H1 (cell line): ENCODE results near the gene RNASE4. TPM values are rescaled to one million over a fixed set of nuclear protein-coding genes. Genes with fewer than 3 reads are reported as not detected.

ENCODE experiments used
- CTCF ChIA-PET: fragments of 300-600 bp; sonication (Branson Sonifier 250); formaldehyde crosslinking; loops from one replicate; lab custom pipeline; 2021; ENCODE audit not compliant: partially characterized antibody; lab: Charles Lee
- POLR2A ChIA-PET: fragments of 300-600 bp; sonication (Branson Sonifier 250); formaldehyde crosslinking; loops from one replicate; lab custom pipeline; 2021; ENCODE audit warnings: inconsistent platforms; ENCODE audit not compliant: partially characterized antibody; lab: Charles Lee
- DNase-seq, 2 experiments: peaks; one replicate each; pipeline versions ENCODE4 v3.0.0 to v3.0.0-alpha.2; 2010 to 2022; ENCODE audit warnings: low spot score in 2 of 2, low read depth in 1 of 2, mixed read lengths in 1 of 2
- FAIRE-seq: peaks from 2 replicates; lab custom pipeline; 2011; peaks lifted over from hg19 to GRCh38; lab: Jason Lieb, UNC
- H2AFZ ChIP-seq: 2 replicates; pipeline ENCODE4 v1.8.1; 2012; ENCODE audit warnings: low read length, inconsistent platforms
- H2AK5ac ChIP-seq: 2 replicates; pipeline ENCODE4 v1.6.1; 2013; ENCODE audit warnings: low read depth, low read length
- H2BK120ac ChIP-seq: replicated peaks from 2 replicates; pipeline ENCODE3; 2013; ENCODE audit warnings: low read depth, low read length, inconsistent platforms
- H2BK12ac ChIP-seq: 2 replicates; pipeline ENCODE4 v1.6.1; 2013; ENCODE audit warnings: low read depth, low read length
- H2BK15ac ChIP-seq: 2 replicates; pipeline ENCODE4 v1.6.1; 2013; ENCODE audit warnings: low read length
- H2BK20ac ChIP-seq: 2 replicates; pipeline ENCODE4 v1.6.1; 2013; ENCODE audit warnings: low read length
- H2BK5ac ChIP-seq: 2 replicates; pipeline ENCODE4 v1.6.1; 2013; ENCODE audit warnings: low read depth, low read length
- H3K14ac ChIP-seq: 2 replicates; pipeline ENCODE4 v1.6.1; 2013; ENCODE audit warnings: inconsistent platforms; ENCODE audit not compliant: insufficient read length
- H3K18ac ChIP-seq: 2 replicates; pipeline ENCODE4 v1.6.1; 2013; ENCODE audit warnings: low read length; ENCODE audit errors: extremely low read depth
- H3K23ac ChIP-seq: 2 replicates; pipeline ENCODE4 v1.6.1; 2013; ENCODE audit warnings: inconsistent platforms; ENCODE audit not compliant: insufficient read length
- H3K23me2 ChIP-seq: 2 replicates; pipeline ENCODE4 v1.6.1; 2013; ENCODE audit warnings: low read depth, low read length
- H3K27ac ChIP-seq: 2 replicates; pipeline ENCODE4 v1.6.1; 2011; ENCODE audit warnings: low read depth, low read length, inconsistent platforms
- H3K27me3 ChIP-seq, 4 experiments: replicated peaks in 1 of 4; 1 replicate in 1 of 4; 2 replicates in 3 of 4; pipeline versions ENCODE4 v1.6.1 to v1.8.1; 2011 to 2013; ENCODE audit warnings: low read length in 3 of 4, mild to moderate bottlenecking in 3 of 4, inconsistent platforms in 2 of 4, mixed read lengths in 2 of 4, moderate library complexity in 1 of 4; ENCODE audit not compliant: control insufficient read depth in 3 of 4, insufficient read depth in 3 of 4; ENCODE audit errors: extremely low read depth in 1 of 4
- H3K36me3 ChIP-seq, 4 experiments: 2 replicates each; pipeline versions ENCODE4 v1.6.1 to v1.8.1; 2011 to 2013; ENCODE audit warnings: mild to moderate bottlenecking in 4 of 4, low read length in 3 of 4, moderate library complexity in 2 of 4, control low read depth in 1 of 4, inconsistent platforms in 1 of 4; ENCODE audit not compliant: insufficient read depth in 4 of 4, control insufficient read depth in 2 of 4
- H3K4ac ChIP-seq: replicated peaks from 2 replicates; pipeline ENCODE3; 2013; ENCODE audit warnings: low read length, low read depth, mixed read lengths, inconsistent platforms; ENCODE audit not compliant: insufficient read length
- H3K4me1 ChIP-seq, 4 experiments: replicated peaks in 1 of 4; 1 replicate in 1 of 4; 2 replicates in 3 of 4; pipeline versions ENCODE4 v1.6.1 to v1.8.1; 2011 to 2013; ENCODE audit warnings: low read length in 3 of 4, inconsistent platforms in 2 of 4, mixed read lengths in 1 of 4; ENCODE audit not compliant: insufficient read depth in 4 of 4, control insufficient read depth in 3 of 4
- H3K4me2 ChIP-seq, 2 experiments: 2 replicates each; pipeline versions ENCODE4 v1.6.1 to v1.8.1; 2011 to 2013; ENCODE audit warnings: low read depth in 2 of 2, low read length in 2 of 2, control low read depth in 1 of 2, inconsistent platforms in 1 of 2, mild to moderate bottlenecking in 1 of 2; ENCODE audit not compliant: insufficient read depth in 1 of 2
- H3K4me3 ChIP-seq, 4 experiments: fragments of 200-600, 300-600 bp in 1 of 4; sonication (generic), shearing (Covaris generic), sonication (Bioruptor Twin) in 1 of 4; 2 replicates each; pipeline versions ENCODE4 v1.5.1 to v1.8.1; 2011 to 2016; ENCODE audit warnings: low read length in 4 of 4, low read depth in 3 of 4, control low read depth in 2 of 4, inconsistent platforms in 2 of 4, mild to moderate bottlenecking in 2 of 4, mixed read lengths in 1 of 4, moderate library complexity in 1 of 4; ENCODE audit not compliant: insufficient read depth in 2 of 4; ENCODE audit errors: extremely low read depth in 1 of 4
- H3K56ac ChIP-seq: replicated peaks from 2 replicates; pipeline ENCODE3; 2013; ENCODE audit warnings: low read depth, mild to moderate bottlenecking, mixed read lengths, low read length, inconsistent platforms; ENCODE audit not compliant: insufficient read length
- H3K79me1 ChIP-seq: 2 replicates; pipeline ENCODE4 v1.6.1; 2013; ENCODE audit warnings: low read depth, low read length, control low read depth
- H3K79me2 ChIP-seq, 2 experiments: 2 replicates each; pipeline versions ENCODE4 v1.6.1 to v1.8.1; 2012 to 2013; ENCODE audit warnings: low read length in 2 of 2, mild to moderate bottlenecking in 2 of 2, inconsistent platforms in 1 of 2; ENCODE audit not compliant: insufficient read depth in 2 of 2, control insufficient read depth in 1 of 2
- H3K9ac ChIP-seq, 4 experiments: replicated peaks in 1 of 4; 1 replicate in 1 of 4; 2 replicates in 3 of 4; pipeline versions ENCODE4 v1.6.1 to v1.8.1; 2011 to 2013; ENCODE audit warnings: low read depth in 3 of 4, low read length in 3 of 4, control low read depth in 2 of 4, mild to moderate bottlenecking in 2 of 4, moderate library complexity in 2 of 4, inconsistent platforms in 1 of 4; ENCODE audit errors: extremely low read depth in 1 of 4
- H3K9me3 ChIP-seq, 2 experiments: 2 replicates each; pipeline versions ENCODE4 v1.6.1 to v1.8.1; 2012 to 2013; ENCODE audit warnings: mild to moderate bottlenecking in 2 of 2, moderate library complexity in 2 of 2, control low read depth in 1 of 2, inconsistent platforms in 1 of 2, low read depth in 1 of 2, low read length in 1 of 2, mixed read lengths in 1 of 2; ENCODE audit not compliant: insufficient read depth in 2 of 2
- H4K20me1 ChIP-seq, 2 experiments: replicated peaks in 1 of 2; 2 replicates each; pipeline versions ENCODE3 to v1.8.1; 2011 to 2013; ENCODE audit warnings: inconsistent platforms in 2 of 2, low read length in 2 of 2, mild to moderate bottlenecking in 1 of 2; ENCODE audit not compliant: insufficient read depth in 2 of 2, control insufficient read depth in 1 of 2
- H4K5ac ChIP-seq: 2 replicates; pipeline ENCODE4 v1.6.1; 2013; ENCODE audit warnings: low read length, low read depth, mixed read lengths, inconsistent platforms; ENCODE audit not compliant: insufficient read length
- H4K8ac ChIP-seq: 2 replicates; pipeline ENCODE4 v1.8.0; 2013; ENCODE audit warnings: mild to moderate bottlenecking, moderate library complexity, low read length, inconsistent platforms; ENCODE audit not compliant: insufficient read depth; ENCODE audit errors: extremely low read depth
- H4K91ac ChIP-seq: replicated peaks from 2 replicates; pipeline ENCODE3; 2013; ENCODE audit warnings: low read length, mixed read lengths, inconsistent platforms; ENCODE audit not compliant: insufficient read length
- CBX8 ChIP-seq: fragments of 300-800, 300-1000 bp; sonication (generic); IDR thresholded peaks from 2 replicates; pipeline ENCODE4 v1.7.1; 2016; ENCODE audit warnings: low read depth, low read length, borderline replicate concordance
- EP300 ChIP-seq, 2 experiments: IDR thresholded peaks; 1 replicate in 1 of 2; 2 replicates in 1 of 2; pipeline ENCODE4 v1.6.1; 2011 to 2012; ENCODE audit warnings: low read depth in 2 of 2, low read length in 2 of 2, mild to moderate bottlenecking in 2 of 2, borderline replicate concordance in 1 of 2, inconsistent platforms in 1 of 2, moderate library complexity in 1 of 2
- JUN ChIP-seq: IDR thresholded peaks from 2 replicates; pipeline ENCODE4 v1.6.1; 2011; ENCODE audit warnings: low read depth, mild to moderate bottlenecking, improper control_type of control experiment, low read length
- SP1 ChIP-seq: IDR thresholded peaks from 2 replicates; pipeline ENCODE4 v1.6.1; 2011; ENCODE audit warnings: low read depth, low read length
- SRF ChIP-seq: IDR thresholded peaks from 2 replicates; pipeline ENCODE4 v1.6.1; 2011; ENCODE audit warnings: mild to moderate bottlenecking, low read depth, low read length, moderate library complexity
- WGBS, 2 experiments: shearing (Covaris generic) in 1 of 2; methylation state at CpG; one replicate each; pipeline versions ENCODE4 v1.1.6 to v1.1.7; 2013 to 2015; ENCODE audit warnings: low lambda C conversion rate in 2 of 2, mixed read lengths in 2 of 2, inconsistent platforms in 1 of 2, low coverage in 1 of 2, missing lambda C conversion rate in 1 of 2; ENCODE audit not compliant: insufficient replicate concordance in 2 of 2, insufficient coverage in 1 of 2, insufficient read length in 1 of 2; ENCODE audit errors: extremely low coverage in 1 of 2, missing lambda C conversion rate in 1 of 2; 5-methylcytosine and 5-hydroxymethylcytosine counted together
- polyA plus RNA-seq, 7 experiments: library from polyadenylated mRNA; depleted of rRNA in 3 of 7; stranded (reverse) in 5 of 7; unstranded in 2 of 7; fragments of >200 nt in 5 of 7; fragments of 200-250 nt in 2 of 7; gene quantifications; 1 replicate in 5 of 7; 2 replicates in 1 of 7; 4 replicates in 1 of 7; pipeline versions ENCODE4 v1.2.1 to v1.2.3, GENCODE V29; 2011 to 2013; ENCODE audit warnings: missing spikeins in 2 of 7, mixed read lengths in 2 of 7
- total RNA-seq: library from RNA; stranded (reverse); fragmentation: NEBNext Ultra II Directional; extraction: Animal tissue kit (Norgen Biotek cat#: 25700); gene quantifications from 2 replicates; pipeline ENCODE4 v1.2.1, GENCODE V29; 2021

Gene RNASE4
- total and polyA plus RNA-seq, 2 of the 8 experiments (the other 6 are each of a cell fraction or from before 2014, with no cell fraction given): 0.61 to 3.5 TPM

- peaks cover 4% of the 10 kb centered on the region; the same call in 1 of the 2 replicates for H3K23me2 ChIP-seq
- H3K9ac ChIP-seq: no peak overlapping the region
- no peak overlapping the region for H2BK12ac ChIP-seq
- TF ChIP-seq SP1 (no peak), SRF (no peak), CBX8 (no peak), JUN (no peak), EP300 (IDR thresholded peaks at IDR 0.05; ENCODE audit: borderline replicate concordance in 1 of 2, low read depth in 2 of 2, low read length in 2 of 2) (no peak)
- peak in 1 of 2 experiments; percentile 32 for DNase-seq
- no peak overlapping the region for H4K5ac ChIP-seq
- no peak overlapping the region for H2AFZ ChIP-seq
- H2BK5ac ChIP-seq: no peak overlapping the region
- no peak overlapping the region for H3K23ac ChIP-seq
- no peak overlapping the region for H4K91ac ChIP-seq
- H3K56ac ChIP-seq: no peak overlapping the region
- no peak overlapping the region for H3K4me3 ChIP-seq
- H2BK20ac ChIP-seq: no peak overlapping the region
- ChIA-PET CTCF (interaction anchor here (0.6 to 16.7 kb wide), 7 partner anchors 8 to 211 kb away, joined by 3 to 282 read pairs (median 4); no protein-coding TSS in a partner anchor), POLR2A (interaction anchor here (0.7 kb wide), 1 partner anchor 10 kb away, joined by 3 read pairs; no protein-coding TSS in a partner anchor)
- no peak overlapping the region for H4K8ac ChIP-seq
- no peak overlapping the region for H3K18ac ChIP-seq
- no peak overlapping the region for H3K4ac ChIP-seq
- H2AK5ac ChIP-seq: no peak overlapping the region
- H3K79me2 ChIP-seq: no peaks in the 10 kb centered on the region
- WGBS, 2 experiments: 97% methylated on average over 2 of the region's 2 CpGs; no CpG with 5 or more reads in 1 of the 2 experiments
- no peak overlapping the region for H3K14ac ChIP-seq
- H2BK15ac ChIP-seq: no peak overlapping the region
- FAIRE-seq: no peak
- no peaks in the 10 kb centered on the region for H3K79me1 ChIP-seq
- H3K9me3 ChIP-seq: no peaks in the 10 kb centered on the region
- H3K4me2 ChIP-seq: no peak overlapping the region
- no peak overlapping the region for H2BK120ac ChIP-seq
- H3K27me3 ChIP-seq: no peaks in the 10 kb centered on the region
- no peaks in the 10 kb centered on the region for H3K36me3 ChIP-seq
- H3K4me1 ChIP-seq: peaks cover 0 to 7% (median 3%) of the 10 kb centered on the region in 4 experiments; a peak in 5 of 7 replicates
- no peaks in the 10 kb centered on the region for H4K20me1 ChIP-seq
- no peak overlapping the region for H3K27ac ChIP-seq
Observed at GRCh38 chr14:20675669-20676068, 8.7 kb upstream of the RNASE4 start.
